OCI-LY1 (cell line): Measurements from ENCODE around the gene PAWR.

Source experiments
- EZH2 ChIP-seq: fragments of 200-600 bp; sonication (generic), shearing (Covaris generic); IDR thresholded peaks from 2 replicates; pipeline ENCODE4 v1.8.0; 2017; ENCODE audit warnings: borderline replicate concordance, mixed run types, mild to moderate bottlenecking, antibody characterized with exemption, low read length, moderate library complexity, mixed read lengths
- TF ChIP-seq, protein P1 (sequence below): fragments of 200-600 bp; sonication (generic), shearing (Covaris generic); IDR thresholded peaks from 2 replicates; pipeline ENCODE4 v1.5.1; 2017; ENCODE audit warnings: mild to moderate bottlenecking, antibody characterized with exemption, low read length, moderate library complexity, mixed read lengths

DNA sequence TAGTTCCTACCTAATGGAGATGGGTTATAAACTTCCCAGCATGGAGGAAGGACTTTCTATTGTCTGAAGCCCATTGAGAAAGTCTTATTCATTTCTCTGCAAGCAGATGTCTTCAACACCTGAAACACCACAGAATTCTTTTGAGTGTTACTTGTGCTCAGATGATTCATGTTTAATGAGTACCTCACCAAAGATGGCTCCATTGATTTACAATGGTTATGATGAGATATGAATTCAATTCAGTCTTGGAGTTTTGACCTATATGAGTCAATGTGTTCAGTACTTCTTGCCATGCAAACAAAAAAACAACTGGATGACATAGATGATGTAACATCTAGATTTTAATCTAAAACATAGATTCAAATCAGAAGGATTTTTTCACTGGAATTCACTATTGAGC, 15.4 kb upstream of the PAWR start:
- TF ChIP-seq, protein P1, sequence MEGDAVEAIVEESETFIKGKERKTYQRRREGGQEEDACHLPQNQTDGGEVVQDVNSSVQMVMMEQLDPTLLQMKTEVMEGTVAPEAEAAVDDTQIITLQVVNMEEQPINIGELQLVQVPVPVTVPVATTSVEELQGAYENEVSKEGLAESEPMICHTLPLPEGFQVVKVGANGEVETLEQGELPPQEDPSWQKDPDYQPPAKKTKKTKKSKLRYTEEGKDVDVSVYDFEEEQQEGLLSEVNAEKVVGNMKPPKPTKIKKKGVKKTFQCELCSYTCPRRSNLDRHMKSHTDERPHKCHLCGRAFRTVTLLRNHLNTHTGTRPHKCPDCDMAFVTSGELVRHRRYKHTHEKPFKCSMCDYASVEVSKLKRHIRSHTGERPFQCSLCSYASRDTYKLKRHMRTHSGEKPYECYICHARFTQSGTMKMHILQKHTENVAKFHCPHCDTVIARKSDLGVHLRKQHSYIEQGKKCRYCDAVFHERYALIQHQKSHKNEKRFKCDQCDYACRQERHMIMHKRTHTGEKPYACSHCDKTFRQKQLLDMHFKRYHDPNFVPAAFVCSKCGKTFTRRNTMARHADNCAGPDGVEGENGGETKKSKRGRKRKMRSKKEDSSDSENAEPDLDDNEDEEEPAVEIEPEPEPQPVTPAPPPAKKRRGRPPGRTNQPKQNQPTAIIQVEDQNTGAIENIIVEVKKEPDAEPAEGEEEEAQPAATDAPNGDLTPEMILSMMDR, result no peak
- TF ChIP-seq EZH2, result no peak
